Measurements from ENCODE around the gene PACS2. TPM values are rescaled to one million over a fixed set of nuclear protein-coding genes. Genes with fewer than 3 reads are reported as not detected.

PACS2 gene
- total RNA-seq, 2 experiments from 2014 or later: 26.7 to 30.4 TPM

DNA sequence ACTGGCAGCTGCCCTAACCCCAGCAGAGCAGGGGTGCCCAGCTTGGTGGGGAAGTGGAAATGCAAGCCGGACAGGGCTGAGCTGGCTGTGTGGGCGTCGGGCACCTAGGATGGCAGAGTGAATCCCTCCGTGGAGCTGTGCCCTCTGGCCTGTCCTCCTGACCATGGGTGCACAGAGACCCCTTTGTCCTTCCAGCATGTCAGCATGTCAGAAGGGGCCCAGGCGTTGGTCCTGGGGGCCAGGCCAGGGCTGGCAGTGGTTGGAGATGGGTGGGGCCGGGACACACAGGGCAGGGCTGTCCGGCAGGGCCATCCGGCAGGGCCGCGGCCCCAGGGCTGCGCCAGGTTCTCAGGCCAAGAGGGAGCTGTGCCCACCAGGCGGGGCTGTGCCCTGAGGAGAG, 75.0 kb downstream of the PACS2 start:
- TF ChIP-seq, protein P1, sequence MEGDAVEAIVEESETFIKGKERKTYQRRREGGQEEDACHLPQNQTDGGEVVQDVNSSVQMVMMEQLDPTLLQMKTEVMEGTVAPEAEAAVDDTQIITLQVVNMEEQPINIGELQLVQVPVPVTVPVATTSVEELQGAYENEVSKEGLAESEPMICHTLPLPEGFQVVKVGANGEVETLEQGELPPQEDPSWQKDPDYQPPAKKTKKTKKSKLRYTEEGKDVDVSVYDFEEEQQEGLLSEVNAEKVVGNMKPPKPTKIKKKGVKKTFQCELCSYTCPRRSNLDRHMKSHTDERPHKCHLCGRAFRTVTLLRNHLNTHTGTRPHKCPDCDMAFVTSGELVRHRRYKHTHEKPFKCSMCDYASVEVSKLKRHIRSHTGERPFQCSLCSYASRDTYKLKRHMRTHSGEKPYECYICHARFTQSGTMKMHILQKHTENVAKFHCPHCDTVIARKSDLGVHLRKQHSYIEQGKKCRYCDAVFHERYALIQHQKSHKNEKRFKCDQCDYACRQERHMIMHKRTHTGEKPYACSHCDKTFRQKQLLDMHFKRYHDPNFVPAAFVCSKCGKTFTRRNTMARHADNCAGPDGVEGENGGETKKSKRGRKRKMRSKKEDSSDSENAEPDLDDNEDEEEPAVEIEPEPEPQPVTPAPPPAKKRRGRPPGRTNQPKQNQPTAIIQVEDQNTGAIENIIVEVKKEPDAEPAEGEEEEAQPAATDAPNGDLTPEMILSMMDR (IDR thresholded peaks at IDR 0.05): no peak
- DNase-seq (no peak), ATAC-seq (no peak)
- H3K27me3 Mint-ChIP-seq: no peaks in the 10 kb centered on the region
- ChIA-PET CTCF (interaction anchor here (0.9 to 1.4 kb wide), 5 partner anchors 14 to 148 kb away, joined by 3 to 4 read pairs (median 3); no protein-coding TSS in a partner anchor), POLR2A (interaction anchor here (1.0 to 1.4 kb wide), 2 partner anchors 8 to 10 kb away, joined by 3 read pairs; no protein-coding TSS in a partner anchor)
- no peak overlapping the region for H3K4me3 Mint-ChIP-seq
- no peak overlapping the region for H3K27ac Mint-ChIP-seq
- H3K36me3 Mint-ChIP-seq (ENCODE audit: low read depth): no peaks in the 10 kb centered on the region
- H3K9me3 Mint-ChIP-seq: no peaks in the 10 kb centered on the region
- intact Hi-C loops (cut with micrococcal nuclease): no loop called here
- peaks cover 4% of the 10 kb centered on the region for H3K4me1 Mint-ChIP-seq (ENCODE audit: low read depth)

DNA sequence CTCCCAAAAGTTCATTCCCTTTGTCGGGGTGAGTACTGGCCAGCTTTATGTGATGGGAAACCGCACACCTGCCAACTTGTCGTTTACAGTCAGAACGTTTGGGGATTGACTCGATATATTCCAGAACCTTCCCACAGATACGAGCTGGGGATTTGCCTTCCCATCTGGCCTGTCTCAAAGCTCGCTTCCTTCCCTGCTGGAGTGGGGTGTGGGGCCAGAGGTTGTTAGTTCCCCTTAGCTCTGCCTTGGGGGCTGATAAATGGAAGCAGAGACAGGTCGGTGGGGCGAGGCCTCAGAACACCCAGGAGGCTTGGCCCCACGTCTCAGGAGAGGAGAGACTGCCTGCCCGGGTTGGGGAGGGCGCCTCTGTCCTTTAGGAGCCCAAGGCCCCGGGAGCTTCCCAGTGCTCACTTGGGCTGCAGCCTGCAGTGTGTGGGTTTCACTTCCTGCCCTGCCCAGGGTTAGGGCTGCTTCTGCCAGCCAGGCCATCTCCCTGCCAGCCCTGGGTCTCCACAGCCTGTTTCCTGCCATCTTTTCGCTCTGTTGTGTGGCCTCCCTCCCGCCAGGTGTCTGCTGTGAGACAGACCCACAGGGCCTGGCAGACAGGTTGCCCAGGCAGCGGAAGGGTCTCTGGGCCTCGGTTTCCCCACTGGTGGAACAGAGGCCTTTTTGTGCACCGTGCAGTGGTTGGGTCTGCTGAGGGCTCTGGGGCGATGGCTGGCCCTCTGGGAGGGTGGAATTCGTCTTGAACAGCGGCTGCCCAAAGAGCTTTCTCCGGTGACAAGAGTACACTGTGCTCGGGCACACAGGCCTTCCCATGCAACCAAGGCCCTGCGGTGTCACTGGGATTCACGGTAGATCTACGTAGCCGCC, 75.7 kb downstream of the PACS2 start:
- Mint-ChIP-seq H3K27ac (no peak overlapping the region), H3K4me1 (ENCODE audit: low read depth) (peaks cover 4% of the 10 kb centered on the region), H3K4me3 (no peak overlapping the region), H3K36me3 (ENCODE audit: low read depth) (no peaks in the 10 kb centered on the region), H3K27me3 (no peaks in the 10 kb centered on the region), H3K9me3 (no peaks in the 10 kb centered on the region)
- CTCF ChIA-PET: interaction anchor here (0.9 to 1.4 kb wide), 5 partner anchors 14 to 148 kb away, joined by 3 to 4 read pairs (median 3); no protein-coding TSS in a partner anchor
- ATAC-seq (peak; percentile 27), DNase-seq (no peak)
- TF ChIP-seq, protein P1 (IDR thresholded peaks at IDR 0.05): no peak
- POLR2A ChIA-PET: interaction anchor here (1.0 to 1.4 kb wide), 2 partner anchors 7 to 9 kb away, joined by 3 read pairs; no protein-coding TSS in a partner anchor
- intact Hi-C loops (cut with micrococcal nuclease): no loop called here

DNA sequence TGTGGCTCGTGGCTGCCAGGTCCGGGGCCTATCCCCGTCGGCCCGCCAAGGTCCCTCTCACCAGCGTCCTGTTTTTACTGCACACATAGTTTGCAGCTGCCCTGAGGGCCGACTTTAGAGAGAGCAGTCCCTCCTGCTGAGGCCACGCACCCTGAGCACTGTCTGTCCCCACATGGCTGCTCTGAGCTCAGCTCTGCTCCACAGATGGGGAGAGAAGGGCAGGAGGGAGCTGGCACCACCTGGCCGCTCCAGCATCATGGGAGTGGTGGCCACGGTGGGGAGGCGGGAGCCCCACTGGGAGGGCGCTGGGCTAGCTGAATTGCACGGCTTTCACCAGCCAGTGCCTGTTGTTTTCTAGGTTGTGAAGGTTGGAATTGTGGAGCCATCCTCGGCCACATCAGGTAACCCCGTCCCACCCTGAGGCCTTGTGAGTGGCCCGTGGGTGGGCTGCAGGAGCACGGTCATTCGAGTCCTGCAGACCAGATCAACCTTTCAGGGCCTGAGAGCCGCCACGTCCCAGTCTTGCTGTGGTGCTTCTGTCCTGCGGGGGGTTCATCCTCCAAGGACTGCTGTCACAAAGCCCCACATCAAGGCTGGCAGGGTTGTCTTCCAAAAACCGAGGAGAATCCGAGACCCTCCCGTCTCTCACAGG, 76.4 kb downstream of the PACS2 start:
- TF ChIP-seq, protein P1 (IDR thresholded peaks at IDR 0.05): no peak
- intact Hi-C loops (cut with micrococcal nuclease): no loop called here
- H3K27me3 Mint-ChIP-seq: no peaks in the 10 kb centered on the region
- H3K9me3 Mint-ChIP-seq: no peaks in the 10 kb centered on the region
- ATAC-seq (no peak), DNase-seq (no peak)
- no peak overlapping the region for H3K4me3 Mint-ChIP-seq
- CTCF ChIA-PET: interaction anchor here (1.4 kb wide), 1 partner anchor 13 kb away, joined by 3 read pairs; no protein-coding TSS in a partner anchor
- H3K4me1 Mint-ChIP-seq (ENCODE audit: low read depth): peaks cover 4% of the 10 kb centered on the region
- H3K27ac Mint-ChIP-seq: no peak overlapping the region
- H3K36me3 Mint-ChIP-seq (ENCODE audit: low read depth): no peaks in the 10 kb centered on the region
- POLR2A ChIA-PET: interaction anchor here (1.4 kb wide), 1 partner anchor 8 kb away, joined by 3 read pairs; no protein-coding TSS in a partner anchor

DNA sequence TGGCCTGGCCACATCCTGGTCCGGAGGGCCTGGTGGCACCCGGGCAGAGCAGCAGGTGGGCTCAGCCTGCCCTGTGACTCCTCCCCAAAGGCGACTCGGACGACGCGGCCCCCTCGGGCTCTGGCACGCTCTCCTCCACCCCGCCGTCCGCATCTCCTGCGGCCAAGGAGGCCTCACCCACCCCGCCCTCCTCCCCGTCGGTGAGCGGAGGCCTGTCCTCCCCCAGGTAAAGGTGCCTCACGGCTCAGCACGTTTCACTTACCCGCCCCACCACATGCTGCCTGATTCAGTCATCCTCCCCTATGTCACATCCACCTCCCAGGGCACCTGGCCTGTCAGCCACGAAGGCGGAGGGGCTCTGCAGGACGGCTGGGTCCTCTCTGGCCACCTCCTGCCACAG, 77.0 kb downstream of the PACS2 start:
- no peak for DNase-seq
- TF ChIP-seq, protein P1 (IDR thresholded peaks at IDR 0.05): no peak
- ChIA-PET POLR2A (no interaction called here), CTCF (no interaction called here)
- Mint-ChIP-seq H3K4me1 (ENCODE audit: low read depth) (peaks cover 4% of the 10 kb centered on the region), H3K4me3 (no peak overlapping the region), H3K27ac (no peak overlapping the region), H3K9me3 (no peaks in the 10 kb centered on the region), H3K36me3 (ENCODE audit: low read depth) (no peaks in the 10 kb centered on the region), H3K27me3 (no peaks in the 10 kb centered on the region)
- no peak for ATAC-seq
- intact Hi-C loops (cut with micrococcal nuclease): no loop called here

Data from activated CD8-positive, alpha-beta T cell treated with anti-CD3 and anti-CD28 coated beads for 36 hours (primary cell).